NCI-H1048 (cell line): Measurements from ENCODE around the gene UIMC1.

Experiments
- DNase-seq: peaks from one replicate; lab custom pipeline; 2025; lab: John Stamatoyannopoulos, UW

UIMC1 gene

GRCh38 chr5:176870110-176870591 lies 136.4 kb downstream of the UIMC1 start:
- DNase-seq, result no peak

DNA sequence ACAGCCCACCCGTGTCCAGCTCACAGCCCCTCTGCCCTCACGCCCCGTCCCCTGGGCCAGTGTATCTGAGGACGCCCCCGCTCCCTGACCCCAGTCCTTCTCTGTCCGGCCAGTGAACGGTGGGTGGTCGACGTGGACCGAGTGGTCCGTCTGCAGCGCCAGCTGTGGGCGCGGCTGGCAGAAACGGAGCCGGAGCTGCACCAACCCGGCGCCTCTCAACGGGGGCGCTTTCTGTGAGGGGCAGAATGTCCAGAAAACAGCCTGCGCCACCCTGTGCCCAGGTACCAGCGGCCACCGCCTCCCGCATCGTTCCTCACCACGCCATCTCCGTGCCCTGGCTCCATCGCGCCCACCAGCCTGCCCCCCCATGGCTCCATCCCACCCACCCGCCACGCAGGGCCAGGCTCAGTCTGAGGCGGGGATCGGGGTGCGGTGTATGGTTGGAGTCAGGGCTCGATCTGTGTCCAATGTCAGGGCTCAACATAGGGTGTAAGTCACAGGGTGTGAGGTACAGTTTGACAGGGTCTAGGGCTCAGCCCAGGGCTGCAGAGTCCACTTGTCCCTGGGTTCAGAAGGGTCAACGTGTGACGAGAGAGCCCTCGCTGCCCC lies 137.0 kb downstream of the UIMC1 start:
- no peak for DNase-seq

DNA sequence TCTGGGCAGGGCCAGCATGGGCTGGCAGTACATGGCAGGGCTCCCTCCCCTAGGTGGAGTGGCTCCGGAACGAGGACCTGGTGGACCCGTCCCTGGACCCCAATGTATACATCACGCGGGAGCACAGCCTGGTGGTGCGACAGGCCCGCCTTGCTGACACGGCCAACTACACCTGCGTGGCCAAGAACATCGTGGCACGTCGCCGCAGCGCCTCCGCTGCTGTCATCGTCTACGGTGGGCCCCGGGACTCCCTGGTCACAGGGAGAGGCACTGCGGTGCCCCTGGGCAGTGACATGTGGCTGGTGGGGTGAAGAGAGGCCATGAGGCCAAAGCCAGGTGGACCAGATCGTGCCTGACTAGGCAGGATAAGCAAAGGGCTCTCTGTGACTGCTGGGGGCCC lies 137.8 kb downstream of the UIMC1 start:
- DNase-seq, result no peak

- DNase-seq, result no peak
Measured at GRCh38 chr5:176868126-176868525, 138.5 kb downstream of the UIMC1 start.

DNA sequence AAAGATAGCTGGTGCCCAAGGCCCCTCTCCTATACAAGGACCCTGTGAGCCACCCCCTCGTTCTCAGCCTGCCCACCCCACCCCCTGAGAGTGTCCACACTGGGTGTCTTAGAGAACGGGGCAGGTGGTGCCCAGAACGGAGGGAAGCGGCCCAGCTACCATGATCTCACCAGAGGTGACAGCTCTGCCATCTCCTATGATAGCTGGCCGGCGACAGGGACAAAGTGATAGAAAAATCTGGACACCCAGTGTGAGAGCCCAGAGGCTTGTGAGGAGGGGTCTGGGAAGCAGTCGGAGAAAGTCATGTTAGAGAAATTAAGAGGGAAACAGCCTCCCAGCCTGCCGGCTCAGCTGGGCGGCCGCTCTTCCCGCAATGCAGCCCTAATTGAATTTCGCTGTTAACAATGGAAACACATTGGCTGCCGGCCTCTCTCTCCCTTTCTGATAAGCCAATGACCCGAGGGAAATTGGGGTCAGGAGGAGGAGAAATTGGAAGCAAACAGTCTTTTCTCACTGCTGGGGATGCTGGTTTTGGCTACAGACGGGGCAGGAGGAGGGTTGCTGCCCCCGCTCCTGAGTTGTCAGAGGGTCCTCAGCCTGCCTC lies 139.8 kb downstream of the UIMC1 start:
- no peak for DNase-seq

DNA sequence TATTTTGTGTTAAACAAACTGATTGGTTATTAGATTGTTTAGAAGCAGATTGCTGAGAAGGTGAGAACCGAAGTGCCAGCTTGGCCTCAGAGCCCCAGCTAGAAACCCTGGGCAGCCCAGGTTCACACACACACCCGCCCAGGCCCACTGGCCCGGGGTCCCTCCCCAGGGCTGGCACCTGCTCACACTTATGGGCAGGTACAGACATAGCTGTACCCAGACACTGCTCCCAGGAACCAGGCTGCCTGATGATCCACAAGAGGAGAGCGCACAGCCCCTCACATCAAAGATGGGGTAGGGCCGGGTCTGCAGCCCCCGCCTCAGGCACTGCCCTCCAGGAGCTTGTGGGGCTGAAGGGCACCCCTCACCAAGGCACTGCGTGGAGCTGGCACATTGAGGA lies 140.6 kb downstream of the UIMC1 start:
- no peak for DNase-seq

DNA sequence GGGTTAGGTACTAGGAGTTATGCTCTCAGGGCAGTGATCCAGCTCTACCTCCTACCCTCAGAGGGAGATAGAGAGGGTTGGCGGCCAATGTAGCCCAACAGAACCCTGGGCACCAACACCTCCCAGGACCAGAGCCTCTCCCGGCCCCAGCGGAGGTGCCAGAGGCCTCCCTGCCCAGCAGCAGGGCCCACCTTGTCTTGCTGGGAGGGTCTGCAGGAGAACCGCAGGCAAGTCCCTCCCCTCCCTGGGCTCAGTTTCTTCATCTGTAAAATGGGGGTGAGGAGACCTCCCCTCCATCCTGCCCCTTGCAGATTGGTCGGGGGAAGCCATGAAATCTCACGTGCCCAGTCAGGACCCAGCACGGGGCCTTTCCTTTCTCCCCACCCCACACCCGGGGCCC lies 141.8 kb downstream of the UIMC1 start:
- no peak for DNase-seq

DNA sequence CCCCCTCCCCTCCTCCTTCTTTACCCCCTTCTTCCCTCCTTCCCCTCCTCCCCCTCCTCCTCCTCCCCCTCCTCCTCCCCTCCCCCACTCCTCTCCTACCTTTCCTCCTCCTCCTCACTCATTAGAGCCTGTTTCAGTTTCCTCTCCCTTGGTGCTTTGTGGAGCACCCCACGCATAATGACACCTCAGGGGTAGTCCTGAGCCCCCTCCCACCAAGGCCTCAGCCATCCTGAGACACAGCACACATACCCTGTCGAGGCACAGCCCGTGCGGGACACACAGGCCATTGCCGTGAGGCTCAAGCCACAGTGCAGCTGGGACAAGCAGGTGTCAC lies 142.8 kb downstream of the UIMC1 start:
- no peak for DNase-seq

GRCh38 chr5:176863041-176863764 lies 143.4 kb downstream of the UIMC1 start:
- DNase-seq, result no peak

- DNase-seq, result no peak
Measured at GRCh38 chr5:176862330-176862995, 144.1 kb downstream of the UIMC1 start.

- no peak for DNase-seq
Measured at GRCh38 chr5:176861276-176861675, 145.3 kb downstream of the UIMC1 start.

GRCh38 chr5:176860381-176860780 lies 146.2 kb downstream of the UIMC1 start:
- no peak for DNase-seq

DNA sequence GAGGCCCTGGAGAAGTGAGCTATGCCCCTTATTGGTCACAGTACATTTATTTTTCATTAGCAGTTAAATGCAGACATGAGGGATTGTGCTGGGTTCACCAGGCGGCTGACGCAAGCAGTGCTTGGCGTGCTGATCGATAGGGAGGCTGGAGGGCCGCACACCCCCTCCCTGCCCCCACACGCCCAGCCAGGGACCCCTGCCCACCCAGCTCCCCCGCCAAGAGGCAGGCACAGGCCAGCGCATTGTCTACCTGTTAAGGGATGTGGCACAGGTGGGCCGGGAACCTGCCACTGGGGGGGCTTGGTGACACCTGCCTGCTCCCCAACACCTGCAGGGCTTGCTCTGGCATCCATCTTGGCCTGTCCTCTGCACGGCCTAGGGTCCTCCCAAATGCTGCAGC lies 146.7 kb downstream of the UIMC1 start:
- DNase-seq, result no peak

GRCh38 chr5:176857894-176858273 lies 148.7 kb downstream of the UIMC1 start:
- no peak for DNase-seq

DNA sequence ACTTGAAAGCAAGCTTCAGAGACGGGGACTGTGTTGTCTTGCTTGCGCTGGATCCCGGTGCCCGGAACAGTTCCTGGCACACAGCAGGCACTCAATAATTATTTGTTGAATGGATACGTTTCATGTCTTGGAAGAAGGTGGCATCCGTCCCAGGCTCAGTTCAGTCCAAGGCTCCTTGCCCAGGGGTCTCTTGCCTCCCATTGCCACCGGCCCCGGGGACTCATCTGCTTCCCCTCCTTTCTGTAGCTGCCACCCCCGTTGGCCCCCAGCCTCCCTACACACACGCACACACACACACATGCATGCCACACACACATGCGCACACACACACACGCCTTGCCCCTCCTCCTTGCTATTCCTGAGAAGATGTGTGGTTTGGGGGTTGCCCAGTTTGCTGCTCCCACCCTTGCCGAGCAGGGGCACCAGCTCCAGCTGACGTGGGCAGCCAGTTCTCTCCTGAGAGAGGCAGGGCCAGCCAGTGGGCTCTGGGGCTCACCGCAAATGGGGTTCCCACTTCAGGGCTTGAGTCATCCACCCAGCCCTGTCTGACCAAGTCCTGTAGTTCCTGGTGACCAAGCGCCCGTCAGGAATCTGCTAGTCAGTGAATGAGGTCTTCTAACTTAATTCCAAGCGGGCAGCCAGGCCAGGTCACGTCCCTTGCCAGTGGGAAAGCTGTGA lies 149.2 kb downstream of the UIMC1 start:
- no peak for DNase-seq

DNA sequence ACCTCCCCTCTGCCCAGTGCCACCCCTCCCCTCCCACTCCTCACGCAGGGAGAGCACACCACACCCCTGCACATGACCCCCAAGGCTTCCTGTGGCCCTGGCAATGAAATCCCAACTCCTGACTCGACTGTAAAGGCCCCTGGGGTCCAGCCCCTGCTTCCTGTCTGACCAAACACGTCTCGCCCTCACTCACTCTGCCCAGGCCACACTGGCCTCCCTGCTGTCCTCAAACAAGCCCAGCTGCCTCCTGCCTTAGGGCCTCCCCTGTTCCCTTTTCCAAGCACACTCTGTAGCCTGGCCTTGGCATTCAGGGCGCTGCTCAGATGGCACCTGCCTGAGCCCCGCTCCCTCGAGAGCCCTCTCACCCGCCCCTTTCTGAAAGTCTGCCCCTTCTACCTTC lies 149.8 kb downstream of the UIMC1 start:
- DNase-seq, result no peak

- no peak for DNase-seq
Measured at GRCh38 chr5:176855598-176855997, 151.0 kb downstream of the UIMC1 start.
